Ascending aorta (tissue), 2 donors: ENCODE data around the gene PRAC1. TPM values are rescaled to one million over a fixed set of nuclear protein-coding genes. Genes with fewer than 3 reads are reported as not detected.

Experiments used
- DNase-seq, 2 donors: peaks; one replicate each; pipeline ENCODE4 v3.0.0-alpha.2; 2019; ENCODE audit warnings: low spot score in 2 of 2
- H3K27ac ChIP-seq, 2 donors: fragments of 200-600 bp; sonication (generic); one replicate each; pipeline ENCODE4 v1.5.1; 2016 to 2017; ENCODE audit warnings: mild to moderate bottlenecking in 1 of 2
- H3K27me3 ChIP-seq: fragments of 200-600 bp; sonication (generic); one replicate; pipeline ENCODE4 v1.5.1; 2017
- H3K36me3 ChIP-seq, 2 donors: fragments of 200-600 bp; sonication (generic); one replicate each; pipeline ENCODE4 v1.5.1; 2016
- H3K4me1 ChIP-seq, 2 donors: fragments of 200-600 bp; sonication (generic); one replicate each; pipeline ENCODE4 v1.5.1; 2016 to 2017; ENCODE audit warnings: mild to moderate bottlenecking in 1 of 2
- H3K4me3 ChIP-seq, 2 donors: fragments of 200-600 bp; sonication (generic); one replicate each; pipeline ENCODE4 v1.5.1; 2016 to 2017; ENCODE audit warnings: mild to moderate bottlenecking in 1 of 2
- H3K9me3 ChIP-seq, 2 donors: fragments of 200-600 bp; sonication (generic); one replicate each; pipeline ENCODE4 v1.5.1; 2016
- intact Hi-C: fragments of 100-400 bp; cut with DNase I; formaldehyde crosslinking; loops from one replicate; pipeline ENCODE4 v1.15.1; 2023
- total RNA-seq: library from RNA; depleted of rRNA; stranded (reverse); fragments of >200 nt; gene quantifications from one replicate; pipeline ENCODE4 v1.1.0, GENCODE V29; 2016
- TF ChIP-seq, protein P1 (sequence below), 3 experiments: fragments of 200-600 bp in 2 of 3; fragments of 450-650 bp in 1 of 3; sonication (generic) in 2 of 3; IDR thresholded peaks; one replicate each; pipeline ENCODE4 v1.5.1; 2016 to 2019; ENCODE audit warnings: antibody characterized with exemption in 3 of 3, mild to moderate bottlenecking in 1 of 3, moderate library complexity in 1 of 3

Gene PRAC1
- total RNA-seq, 1 donor from 2014 or later, result not detected

DNA sequence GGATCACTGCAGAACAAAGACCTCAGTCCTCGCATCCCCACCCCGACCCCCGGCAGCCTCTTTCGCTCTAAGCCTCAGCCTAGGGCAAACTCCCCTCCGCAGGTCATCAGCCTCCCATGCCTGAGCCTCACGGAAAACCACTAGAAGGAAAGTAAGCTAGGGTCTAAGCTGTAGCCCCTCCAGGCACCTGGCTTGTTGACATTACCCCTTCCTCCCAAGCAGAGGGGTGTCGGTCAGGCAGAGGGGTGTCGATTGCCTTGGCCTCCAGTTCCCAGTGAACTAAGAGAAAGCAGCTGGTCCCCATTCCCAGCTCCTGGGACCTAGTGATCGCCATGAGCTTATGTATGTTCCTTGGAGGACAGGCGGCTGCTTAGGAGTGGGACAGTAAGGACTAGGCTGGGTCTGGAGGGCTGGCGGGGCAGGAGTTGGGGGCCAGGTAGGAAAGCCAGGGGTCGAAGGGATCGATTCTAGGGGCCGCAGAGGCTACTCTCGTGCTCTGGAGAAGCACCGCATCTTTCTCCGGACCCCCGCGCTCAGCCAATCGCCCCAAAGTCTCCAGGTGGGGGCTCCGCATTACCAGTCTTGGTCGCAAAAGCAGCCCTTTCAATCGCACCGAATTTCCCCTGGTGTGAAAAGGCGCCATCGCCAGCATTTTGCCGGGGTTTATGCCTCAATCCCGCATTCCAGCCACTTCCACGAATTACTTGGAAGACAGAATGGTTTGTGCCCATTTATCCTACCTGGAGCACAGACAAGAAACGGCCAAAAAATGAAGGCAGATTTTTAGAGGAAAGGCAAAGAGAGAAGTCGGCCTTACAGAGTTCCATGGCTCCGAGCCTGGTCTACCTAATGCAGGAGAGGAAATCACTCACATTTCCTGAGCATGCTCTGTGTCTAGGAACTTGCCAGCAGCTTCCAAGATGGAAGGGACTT is 27.6 kb upstream of the PRAC1 start:
- peaks cover 0 to 3% of the 10 kb centered on the region in 2 donors for H3K4me1 ChIP-seq
- no peak for DNase-seq
- TF ChIP-seq, protein P1, sequence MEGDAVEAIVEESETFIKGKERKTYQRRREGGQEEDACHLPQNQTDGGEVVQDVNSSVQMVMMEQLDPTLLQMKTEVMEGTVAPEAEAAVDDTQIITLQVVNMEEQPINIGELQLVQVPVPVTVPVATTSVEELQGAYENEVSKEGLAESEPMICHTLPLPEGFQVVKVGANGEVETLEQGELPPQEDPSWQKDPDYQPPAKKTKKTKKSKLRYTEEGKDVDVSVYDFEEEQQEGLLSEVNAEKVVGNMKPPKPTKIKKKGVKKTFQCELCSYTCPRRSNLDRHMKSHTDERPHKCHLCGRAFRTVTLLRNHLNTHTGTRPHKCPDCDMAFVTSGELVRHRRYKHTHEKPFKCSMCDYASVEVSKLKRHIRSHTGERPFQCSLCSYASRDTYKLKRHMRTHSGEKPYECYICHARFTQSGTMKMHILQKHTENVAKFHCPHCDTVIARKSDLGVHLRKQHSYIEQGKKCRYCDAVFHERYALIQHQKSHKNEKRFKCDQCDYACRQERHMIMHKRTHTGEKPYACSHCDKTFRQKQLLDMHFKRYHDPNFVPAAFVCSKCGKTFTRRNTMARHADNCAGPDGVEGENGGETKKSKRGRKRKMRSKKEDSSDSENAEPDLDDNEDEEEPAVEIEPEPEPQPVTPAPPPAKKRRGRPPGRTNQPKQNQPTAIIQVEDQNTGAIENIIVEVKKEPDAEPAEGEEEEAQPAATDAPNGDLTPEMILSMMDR (IDR thresholded peaks at IDR 0.05), result no peak
- no peaks in the 10 kb centered on the region for H3K36me3 ChIP-seq
- no peaks in the 10 kb centered on the region for H3K9me3 ChIP-seq
- H3K27me3 ChIP-seq, result peaks cover 72% of the 10 kb centered on the region
- intact Hi-C loops, result no loop called here
- no peak overlapping the region for H3K27ac ChIP-seq
- no peak overlapping the region for H3K4me3 ChIP-seq

DNA sequence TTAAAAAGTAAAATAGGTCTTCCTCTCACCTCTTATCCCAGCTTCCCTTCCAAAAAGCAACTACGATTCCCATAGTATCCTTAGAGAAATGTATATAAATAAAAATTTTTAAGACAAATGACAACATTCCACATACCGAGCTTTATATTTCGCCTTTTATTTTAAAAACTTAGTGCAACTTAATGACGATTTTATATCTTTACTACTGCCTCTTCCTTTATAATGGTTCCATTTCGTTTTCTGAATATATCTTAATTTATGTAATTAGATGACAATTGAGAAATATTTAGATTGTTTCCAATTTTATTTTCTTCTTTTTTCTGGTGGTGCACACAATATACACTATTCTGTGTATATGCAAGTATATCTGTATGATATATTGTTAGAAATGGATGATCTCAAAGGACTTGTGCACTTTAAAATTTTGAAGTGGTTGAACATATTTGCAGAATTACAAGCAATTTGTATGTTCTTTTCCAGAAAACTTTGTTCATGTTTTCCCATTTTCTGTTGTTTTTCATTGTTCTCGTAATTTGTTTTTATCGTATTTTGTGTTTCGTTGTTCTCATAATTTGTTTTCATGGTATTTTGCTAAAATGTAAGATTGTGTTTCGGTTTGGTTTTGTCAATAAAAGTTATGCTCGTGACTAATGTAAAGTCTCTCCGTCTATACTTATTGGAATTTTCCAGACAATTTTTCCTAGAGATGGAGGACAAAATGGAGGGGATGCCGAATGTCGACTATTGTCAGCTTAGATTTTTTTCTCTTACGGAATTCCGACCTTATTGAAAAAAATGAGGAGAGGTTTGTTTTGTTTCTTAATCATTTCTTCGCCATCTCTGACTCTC is 26.6 kb upstream of the PRAC1 start:
- no peaks in the 10 kb centered on the region for H3K9me3 ChIP-seq
- no peaks in the 10 kb centered on the region for H3K4me1 ChIP-seq
- intact Hi-C loops, result no loop called here
- peaks cover 66% of the 10 kb centered on the region for H3K27me3 ChIP-seq
- TF ChIP-seq, protein P1 (IDR thresholded peaks at IDR 0.05), result no peak
- H3K27ac ChIP-seq, result no peak overlapping the region
- H3K36me3 ChIP-seq, result no peaks in the 10 kb centered on the region
- no peak overlapping the region for H3K4me3 ChIP-seq
- DNase-seq, result no peak

DNA sequence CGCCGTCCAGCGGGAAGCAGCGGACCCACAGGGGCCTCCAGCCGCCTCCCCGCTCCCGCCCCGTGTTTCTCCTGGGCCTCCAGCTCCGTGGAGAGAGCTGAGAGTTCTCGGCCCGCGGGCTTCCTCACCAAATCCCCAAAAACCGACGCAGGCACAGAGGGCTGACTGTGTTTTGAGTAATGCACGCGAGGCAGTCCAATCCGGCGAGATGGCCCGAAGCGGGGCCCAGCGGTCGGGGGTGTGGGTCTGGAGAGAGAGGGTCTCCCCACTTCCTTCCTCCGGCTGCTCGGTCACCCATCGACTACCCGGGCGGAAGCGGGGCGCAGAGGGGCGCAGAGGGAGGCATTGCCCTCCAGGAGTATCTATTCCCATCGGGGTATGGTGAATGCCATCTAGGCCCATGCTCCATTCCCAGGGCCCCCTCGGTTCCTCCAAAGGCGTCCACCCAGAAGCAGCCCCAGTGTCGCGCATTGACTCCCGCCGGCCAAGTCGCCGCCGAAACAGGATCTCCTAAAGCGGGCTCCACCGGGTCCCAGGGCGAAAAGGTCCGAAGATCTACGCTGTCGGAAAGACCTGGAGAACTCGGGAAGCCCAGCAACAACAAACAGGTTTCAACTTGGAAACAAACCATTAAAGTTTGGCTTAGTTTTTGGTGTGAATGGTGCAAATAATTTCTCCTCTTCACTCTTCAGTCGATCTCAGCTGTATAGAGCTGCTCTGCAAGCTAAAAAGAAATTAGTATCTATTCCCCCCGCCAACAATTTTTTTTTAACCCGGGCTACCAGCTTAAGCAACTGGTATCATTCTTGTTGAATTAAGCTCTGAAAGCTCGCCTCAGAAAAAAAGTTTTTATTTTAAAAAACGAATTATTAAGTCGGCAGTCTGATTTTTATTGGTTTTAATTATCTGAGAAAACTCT is 25.4 kb upstream of the PRAC1 start:
- Histone ChIP-seq H3K27me3 (peaks cover 54% of the 10 kb centered on the region), H3K4me1 (no peaks in the 10 kb centered on the region), H3K36me3 (no peaks in the 10 kb centered on the region), H3K9me3 (no peaks in the 10 kb centered on the region), H3K4me3 (no peak overlapping the region), H3K27ac (no peak overlapping the region)
- no peak for DNase-seq
- TF ChIP-seq, protein P1 (IDR thresholded peaks at IDR 0.05), result no peak
- intact Hi-C loops, result no loop called here

DNA sequence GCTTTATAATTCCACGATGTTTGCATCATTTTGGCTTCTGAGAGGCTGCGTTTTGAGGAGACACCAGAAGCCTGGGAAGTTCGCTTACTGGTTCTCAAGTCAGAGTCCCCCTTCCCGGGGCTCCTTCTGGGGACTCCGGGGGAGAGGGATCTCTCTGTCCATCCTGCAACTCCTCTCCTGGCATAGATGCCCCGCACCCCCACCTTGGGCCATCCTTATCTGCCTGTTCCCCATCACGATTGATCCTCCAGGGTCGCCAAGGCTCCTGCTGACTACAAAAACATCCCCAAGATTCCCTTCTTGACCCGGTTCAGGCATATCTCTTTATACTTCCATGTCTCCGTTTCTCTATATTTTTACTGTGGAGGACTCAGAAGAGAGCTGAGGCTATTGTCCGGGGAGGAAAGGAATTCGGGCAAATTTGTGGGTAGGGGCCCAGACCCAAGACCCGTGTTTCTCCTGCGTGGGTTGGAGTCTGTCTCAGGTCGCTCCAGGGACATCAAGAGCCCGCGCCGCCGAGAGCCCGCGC is 24.7 kb upstream of the PRAC1 start:
- Histone ChIP-seq H3K27ac (no peak overlapping the region), H3K36me3 (no peaks in the 10 kb centered on the region), H3K4me1 (no peaks in the 10 kb centered on the region), H3K9me3 (no peaks in the 10 kb centered on the region), H3K27me3 (peaks cover 49% of the 10 kb centered on the region), H3K4me3 (no peak overlapping the region)
- intact Hi-C loops, result no loop called here
- DNase-seq, result no peak
- TF ChIP-seq, protein P1 (IDR thresholded peaks at IDR 0.05), result no peak
